GM18870 (cell line): ENCODE results near the gene SNTG2.

Experiments used
- ATAC-seq: cut with Tn5 transposase; IDR thresholded peaks from one replicate; pipeline ENCODE4 v1.9.1; 2021; ENCODE audit warnings: moderate library complexity; ENCODE audit not compliant: unreplicated experiment

Gene SNTG2

GRCh38 chr2:1265454-1265853 is 314.8 kb downstream of the SNTG2 start:
- ATAC-seq: no peak

- ATAC-seq: no peak
Observed at GRCh38 chr2:1266351-1266750, 315.7 kb downstream of the SNTG2 start.

GRCh38 chr2:1268034-1268433 is 317.4 kb downstream of the SNTG2 start:
- ATAC-seq: no peak

- ATAC-seq: no peak
Observed at GRCh38 chr2:1269812-1270211, 319.2 kb downstream of the SNTG2 start.

GRCh38 chr2:1272835-1273234 is 322.2 kb downstream of the SNTG2 start:
- no peak for ATAC-seq

GRCh38 chr2:1277634-1278033 is 327.0 kb downstream of the SNTG2 start:
- no peak for ATAC-seq

GRCh38 chr2:1278125-1278524 is 327.5 kb downstream of the SNTG2 start:
- no peak for ATAC-seq

GRCh38 chr2:1278861-1279260 is 328.2 kb downstream of the SNTG2 start:
- ATAC-seq: no peak

- no peak for ATAC-seq
Observed at GRCh38 chr2:1282552-1282951, 331.9 kb downstream of the SNTG2 start.

GRCh38 chr2:1283020-1283801 is 332.6 kb downstream of the SNTG2 start:
- no peak for ATAC-seq

- no peak for ATAC-seq
Observed at GRCh38 chr2:1283871-1284270, 333.2 kb downstream of the SNTG2 start.

GRCh38 chr2:1286929-1287328 is 336.3 kb downstream of the SNTG2 start:
- ATAC-seq: no peak

GRCh38 chr2:1287427-1287826 is 336.8 kb downstream of the SNTG2 start:
- ATAC-seq: no peak

- no peak for ATAC-seq
Observed at GRCh38 chr2:1294900-1295299, 344.3 kb downstream of the SNTG2 start.

GRCh38 chr2:1295740-1296139 is 345.1 kb downstream of the SNTG2 start:
- ATAC-seq: no peak

GRCh38 chr2:1297372-1298159 is 346.9 kb downstream of the SNTG2 start:
- ATAC-seq: no peak

- ATAC-seq: no peak
Observed at GRCh38 chr2:1299043-1299442, 348.4 kb downstream of the SNTG2 start.

GRCh38 chr2:1300284-1300683 is 349.6 kb downstream of the SNTG2 start:
- no peak for ATAC-seq

- no peak for ATAC-seq
Observed at GRCh38 chr2:1301056-1301455, 350.4 kb downstream of the SNTG2 start.

GRCh38 chr2:1305342-1306013 is 354.8 kb downstream of the SNTG2 start:
- no peak for ATAC-seq

GRCh38 chr2:1306014-1306686 is 355.5 kb downstream of the SNTG2 start:
- ATAC-seq: no peak
